Panc1 (cell line): Measurements from ENCODE around the gene PINLYP. TPM values are rescaled to one million over a fixed set of nuclear protein-coding genes. Genes with fewer than 3 reads are reported as not detected.

Experiments used
- ATAC-seq: fragments of 200-7000 bp; cut with Tn5 transposase; 2 replicates; pipeline ENCODE4 v1.9.1; 2020; ENCODE audit warnings: mild to moderate bottlenecking, moderate library complexity
- BruUV-seq: library from RNA; stranded (reverse); fragments of 400-500 nt; replicated peaks from 2 replicates; lab custom pipeline; 2021; lab: Mats Ljungman, UMichigan
- CTCF ChIA-PET: fragments of 300-600 bp; sonication (Branson Sonifier 250); formaldehyde crosslinking; loops from one replicate; lab custom pipeline; 2022; ENCODE audit warnings: antibody characterized with exemption; lab: Charles Lee
- POLR2A ChIA-PET: fragments of 300-600 bp; sonication (Branson Sonifier 250); formaldehyde crosslinking; loops from one replicate; lab custom pipeline; 2022; ENCODE audit warnings: antibody characterized with exemption; lab: Charles Lee
- DNase-seq: peaks from one replicate; pipeline ENCODE4 v3.0.0-alpha.2; 2010; ENCODE audit warnings: low read depth, low spot score
- H3K27ac ChIP-seq: 2 replicates; pipeline ENCODE4 v1.5.1; 2011; ENCODE audit warnings: mild to moderate bottlenecking, low read length, inconsistent platforms
- H3K27me3 ChIP-seq: fragments of 200-500 bp; sonication (Bioruptor generic); 2 replicates; pipeline ENCODE4 v1.6.0; 2014; ENCODE audit warnings: low read length, inconsistent platforms; ENCODE audit not compliant: control insufficient read depth, insufficient read depth
- H3K36me3 ChIP-seq: fragments of 200-500 bp; sonication (Bioruptor generic); 2 replicates; pipeline ENCODE4 v1.5.1; 2014; ENCODE audit warnings: inconsistent platforms, mild to moderate bottlenecking, low read length, moderate library complexity; ENCODE audit not compliant: control insufficient read depth, insufficient read depth
- H3K4me1 ChIP-seq: 2 replicates; pipeline ENCODE4 v1.5.1; 2011; ENCODE audit warnings: inconsistent platforms, mild to moderate bottlenecking, low read length, moderate library complexity; ENCODE audit not compliant: control insufficient read depth, insufficient read depth
- H3K4me3 ChIP-seq, 2 experiments: 2 replicates each; pipeline ENCODE4 v1.5.1; 2011 to 2012; ENCODE audit warnings: low read depth in 2 of 2, low read length in 2 of 2, mild to moderate bottlenecking in 2 of 2, inconsistent platforms in 1 of 2, moderate library complexity in 1 of 2
- H3K9me3 ChIP-seq: fragments of 200-500 bp; sonication (Bioruptor generic); 2 replicates; pipeline ENCODE4 v1.5.1; 2014; ENCODE audit warnings: low read depth, mild to moderate bottlenecking, inconsistent platforms, low read length, moderate library complexity; ENCODE audit not compliant: control insufficient read depth, insufficient read depth
- POLR2AphosphoS5 ChIP-seq: IDR thresholded peaks from 2 replicates; pipeline ENCODE4 v1.6.1; 2012; ENCODE audit warnings: mild to moderate bottlenecking, low read depth, low read length, moderate library complexity
- SIN3A ChIP-seq: IDR thresholded peaks from 2 replicates; pipeline ENCODE4 v1.6.1; 2012; ENCODE audit warnings: low read depth, mild to moderate bottlenecking, low read length, moderate library complexity, borderline replicate concordance; ENCODE audit not compliant: insufficient read depth
- TCF7L2 ChIP-seq: IDR thresholded peaks from 2 replicates; pipeline ENCODE4 v1.6.1; 2011; ENCODE audit warnings: mild to moderate bottlenecking, low read depth, low read length, inconsistent platforms
- in situ Hi-C: cut with HindIII; loops from 2 replicates; pipeline ENCODE4 v1.10.0; 2016; ENCODE audit warnings: low sequenced_read_pairs, low pct_unique_long_range_greater_than_20kb
- intact Hi-C: fragments of 100-400 bp; cut with micrococcal nuclease; formaldehyde crosslinking; loops from one replicate; pipeline ENCODE4 v1.10.0; 2022; ENCODE audit not compliant: unreplicated experiment
- total RNA-seq: library from RNA; stranded (reverse); gene quantifications from one replicate; pipeline ENCODE4 v1.2.1, GENCODE V29; 2021; ENCODE audit not compliant: unreplicated experiment
- TF ChIP-seq, protein P1 (sequence below): fragments of 450-650 bp; IDR thresholded peaks from 2 replicates; pipeline ENCODE4 v1.5.1; 2017; ENCODE audit warnings: mild to moderate bottlenecking
- TF ChIP-seq, protein P2 (sequence below), 2 experiments: IDR thresholded peaks; 2 replicates each; pipeline ENCODE4 v1.6.1; 2011 to 2012; ENCODE audit warnings: low read depth in 2 of 2, control low read depth in 1 of 2, low read length in 1 of 2, mild to moderate bottlenecking in 1 of 2, moderate library complexity in 1 of 2; ENCODE audit not compliant: insufficient read depth in 1 of 2

The PINLYP gene
- total RNA-seq, 1 experiment from 2014 or later, result 0.21 TPM

DNA sequence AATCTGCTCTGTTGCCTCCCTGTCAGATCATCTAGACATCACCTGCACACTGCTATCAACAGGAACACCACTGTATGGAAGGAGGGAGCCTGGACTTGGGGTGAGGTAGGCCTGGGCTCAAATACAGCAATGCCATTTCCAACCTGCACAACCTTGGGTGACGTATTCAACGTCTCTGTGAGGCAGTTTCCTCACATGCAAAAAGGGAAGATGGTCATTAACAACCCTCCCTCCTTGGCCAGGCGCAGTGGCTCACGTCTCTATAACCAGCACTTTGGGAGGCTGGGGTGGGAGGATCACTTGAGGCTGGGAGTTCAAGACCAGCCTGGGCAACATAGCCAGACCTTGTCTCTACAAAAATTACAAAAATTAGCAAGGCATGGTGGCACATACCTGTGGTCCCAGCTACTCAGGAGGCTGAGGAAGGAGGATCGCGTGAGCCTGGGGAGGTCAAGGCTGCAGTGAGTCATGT lies 13.3 kb upstream of the PINLYP start (continued):
- no peak for TF ChIP-seq TCF7L2

DNA sequence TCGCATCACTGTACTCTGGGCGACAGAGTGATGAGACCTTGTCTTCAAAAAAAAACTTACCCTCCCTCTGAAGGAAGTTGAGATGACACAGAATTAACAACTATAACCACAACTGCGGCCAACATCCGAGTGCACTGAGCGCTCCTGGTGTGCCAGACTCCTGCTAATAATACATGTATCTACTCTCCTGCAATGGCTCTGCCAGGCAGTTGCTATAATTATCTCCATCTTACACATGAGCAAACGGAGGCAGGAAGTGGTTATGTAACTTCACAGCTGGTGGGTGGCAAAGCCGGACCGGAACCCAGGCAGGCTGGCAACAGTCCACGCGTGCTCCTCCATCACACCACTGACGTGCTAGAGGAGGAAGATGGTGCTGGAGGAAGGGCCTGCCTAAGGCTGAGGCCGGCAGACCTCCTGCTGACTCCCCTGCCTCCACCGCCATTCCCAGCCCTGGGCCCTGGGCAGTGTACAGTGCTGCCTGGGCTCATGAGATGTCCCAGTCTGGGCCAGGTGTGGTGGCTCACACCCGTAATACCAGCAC lies 12.8 kb upstream of the PINLYP start:
- POLR2A ChIA-PET, result no interaction called here

DNA sequence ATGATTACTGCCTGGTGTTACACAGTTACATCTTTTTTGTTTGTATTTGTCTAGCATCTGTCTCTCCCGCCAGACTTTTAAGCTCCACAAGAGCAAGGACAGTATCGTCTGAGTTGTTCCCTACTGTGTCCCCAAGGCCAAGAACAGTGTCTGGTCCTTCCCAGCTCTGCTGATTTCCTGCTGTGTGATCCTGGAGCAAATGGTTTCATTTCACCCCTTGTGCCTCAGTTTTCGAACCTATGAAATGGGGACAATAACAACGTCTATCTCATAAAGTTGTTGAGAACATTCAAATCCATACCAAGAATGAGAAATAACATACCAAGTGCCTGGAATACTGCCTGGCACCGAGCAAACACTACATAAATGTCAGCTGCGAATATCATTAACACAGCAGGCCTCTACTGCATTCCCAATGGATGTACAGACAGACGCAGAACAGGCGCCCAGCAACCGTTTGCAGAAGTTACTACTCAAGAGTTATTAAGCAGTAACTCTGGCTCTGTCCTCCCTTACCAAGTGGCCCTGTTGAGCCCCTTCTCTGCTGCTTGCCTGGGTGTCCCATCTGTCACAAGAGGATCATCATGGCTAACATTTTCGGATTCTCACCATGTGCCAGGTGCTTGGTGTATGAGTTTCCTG lies 11.7 kb upstream of the PINLYP start:
- POLR2A ChIA-PET, result no interaction called here
- in situ Hi-C loops, result no loop called here
- Histone ChIP-seq H3K4me1 (no peaks in the 10 kb centered on the region), H3K27ac (no peak overlapping the region), H3K4me3 (no peak overlapping the region), H3K9me3 (no peaks in the 10 kb centered on the region), H3K27me3 (no peaks in the 10 kb centered on the region), H3K36me3 (no peaks in the 10 kb centered on the region)
- ATAC-seq, result no peak
- intact Hi-C loops, result no loop called here
- BruUV-seq, result no TSS peak
- no peak for TF ChIP-seq SIN3A
- TF ChIP-seq, protein P1, sequence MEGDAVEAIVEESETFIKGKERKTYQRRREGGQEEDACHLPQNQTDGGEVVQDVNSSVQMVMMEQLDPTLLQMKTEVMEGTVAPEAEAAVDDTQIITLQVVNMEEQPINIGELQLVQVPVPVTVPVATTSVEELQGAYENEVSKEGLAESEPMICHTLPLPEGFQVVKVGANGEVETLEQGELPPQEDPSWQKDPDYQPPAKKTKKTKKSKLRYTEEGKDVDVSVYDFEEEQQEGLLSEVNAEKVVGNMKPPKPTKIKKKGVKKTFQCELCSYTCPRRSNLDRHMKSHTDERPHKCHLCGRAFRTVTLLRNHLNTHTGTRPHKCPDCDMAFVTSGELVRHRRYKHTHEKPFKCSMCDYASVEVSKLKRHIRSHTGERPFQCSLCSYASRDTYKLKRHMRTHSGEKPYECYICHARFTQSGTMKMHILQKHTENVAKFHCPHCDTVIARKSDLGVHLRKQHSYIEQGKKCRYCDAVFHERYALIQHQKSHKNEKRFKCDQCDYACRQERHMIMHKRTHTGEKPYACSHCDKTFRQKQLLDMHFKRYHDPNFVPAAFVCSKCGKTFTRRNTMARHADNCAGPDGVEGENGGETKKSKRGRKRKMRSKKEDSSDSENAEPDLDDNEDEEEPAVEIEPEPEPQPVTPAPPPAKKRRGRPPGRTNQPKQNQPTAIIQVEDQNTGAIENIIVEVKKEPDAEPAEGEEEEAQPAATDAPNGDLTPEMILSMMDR, result no peak
- TF ChIP-seq TCF7L2, result no peak
- TF ChIP-seq, protein P2, sequence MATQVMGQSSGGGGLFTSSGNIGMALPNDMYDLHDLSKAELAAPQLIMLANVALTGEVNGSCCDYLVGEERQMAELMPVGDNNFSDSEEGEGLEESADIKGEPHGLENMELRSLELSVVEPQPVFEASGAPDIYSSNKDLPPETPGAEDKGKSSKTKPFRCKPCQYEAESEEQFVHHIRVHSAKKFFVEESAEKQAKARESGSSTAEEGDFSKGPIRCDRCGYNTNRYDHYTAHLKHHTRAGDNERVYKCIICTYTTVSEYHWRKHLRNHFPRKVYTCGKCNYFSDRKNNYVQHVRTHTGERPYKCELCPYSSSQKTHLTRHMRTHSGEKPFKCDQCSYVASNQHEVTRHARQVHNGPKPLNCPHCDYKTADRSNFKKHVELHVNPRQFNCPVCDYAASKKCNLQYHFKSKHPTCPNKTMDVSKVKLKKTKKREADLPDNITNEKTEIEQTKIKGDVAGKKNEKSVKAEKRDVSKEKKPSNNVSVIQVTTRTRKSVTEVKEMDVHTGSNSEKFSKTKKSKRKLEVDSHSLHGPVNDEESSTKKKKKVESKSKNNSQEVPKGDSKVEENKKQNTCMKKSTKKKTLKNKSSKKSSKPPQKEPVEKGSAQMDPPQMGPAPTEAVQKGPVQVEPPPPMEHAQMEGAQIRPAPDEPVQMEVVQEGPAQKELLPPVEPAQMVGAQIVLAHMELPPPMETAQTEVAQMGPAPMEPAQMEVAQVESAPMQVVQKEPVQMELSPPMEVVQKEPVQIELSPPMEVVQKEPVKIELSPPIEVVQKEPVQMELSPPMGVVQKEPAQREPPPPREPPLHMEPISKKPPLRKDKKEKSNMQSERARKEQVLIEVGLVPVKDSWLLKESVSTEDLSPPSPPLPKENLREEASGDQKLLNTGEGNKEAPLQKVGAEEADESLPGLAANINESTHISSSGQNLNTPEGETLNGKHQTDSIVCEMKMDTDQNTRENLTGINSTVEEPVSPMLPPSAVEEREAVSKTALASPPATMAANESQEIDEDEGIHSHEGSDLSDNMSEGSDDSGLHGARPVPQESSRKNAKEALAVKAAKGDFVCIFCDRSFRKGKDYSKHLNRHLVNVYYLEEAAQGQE (IDR thresholded peaks at IDR 0.05; ENCODE audit: insufficient read depth in 1 of 2, low read depth in 2 of 2, low read length in 1 of 2), result no peak
- TF ChIP-seq POLR2AphosphoS5, result no peak
- no peak for DNase-seq
- CTCF ChIA-PET, result interaction anchor here (1.4 kb wide), 1 partner anchor 9 kb away, joined by 5 read pairs; no protein-coding TSS in a partner anchor

More for the DNA sequence above, 12.8 kb upstream of the PINLYP start:
- H3K4me3 ChIP-seq, result no peak overlapping the region
- no peaks in the 10 kb centered on the region for H3K36me3 ChIP-seq
- H3K4me1 ChIP-seq, result no peaks in the 10 kb centered on the region
- no peaks in the 10 kb centered on the region for H3K27me3 ChIP-seq
- CTCF ChIA-PET, result no interaction called here
- DNase-seq, result peak; percentile 46
- TF ChIP-seq TCF7L2 (no peak), POLR2AphosphoS5 (no peak), SIN3A (no peak)
- TF ChIP-seq, protein P1, result no peak
- TF ChIP-seq, protein P2 (IDR thresholded peaks at IDR 0.05; ENCODE audit: insufficient read depth in 1 of 2, low read depth in 2 of 2, low read length in 1 of 2), result no peak
- in situ Hi-C loops (no loop called here), intact Hi-C loops (no loop called here)
- H3K27ac ChIP-seq, result no peak overlapping the region
- BruUV-seq, result no TSS peak
- peak; percentile 48; the same call in 1 of the 2 replicates for ATAC-seq
- H3K9me3 ChIP-seq, result no peaks in the 10 kb centered on the region
